ENCODE results near the gene GREB1.

DNA sequence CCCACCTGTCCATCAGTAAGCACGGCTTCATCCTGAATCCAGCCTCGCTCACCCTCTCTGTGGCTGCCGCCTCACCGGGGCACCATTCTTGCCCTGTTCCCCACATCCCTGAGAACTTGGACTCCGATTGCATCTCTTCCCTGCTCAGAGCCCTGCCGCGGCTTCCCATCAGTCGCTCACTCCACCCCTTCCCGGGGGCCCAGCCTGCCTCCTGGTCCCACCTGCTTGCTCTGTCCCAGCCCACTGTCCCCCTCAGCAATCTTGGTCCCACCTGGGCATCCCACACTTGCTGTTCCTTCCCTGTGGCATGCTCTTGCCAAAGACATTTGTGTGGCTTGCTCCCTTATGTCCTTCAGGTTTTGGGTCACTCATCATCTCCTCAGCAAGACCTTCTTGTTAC is 56.3 kb downstream of the GREB1 start:
- TF ChIP-seq, protein P1, sequence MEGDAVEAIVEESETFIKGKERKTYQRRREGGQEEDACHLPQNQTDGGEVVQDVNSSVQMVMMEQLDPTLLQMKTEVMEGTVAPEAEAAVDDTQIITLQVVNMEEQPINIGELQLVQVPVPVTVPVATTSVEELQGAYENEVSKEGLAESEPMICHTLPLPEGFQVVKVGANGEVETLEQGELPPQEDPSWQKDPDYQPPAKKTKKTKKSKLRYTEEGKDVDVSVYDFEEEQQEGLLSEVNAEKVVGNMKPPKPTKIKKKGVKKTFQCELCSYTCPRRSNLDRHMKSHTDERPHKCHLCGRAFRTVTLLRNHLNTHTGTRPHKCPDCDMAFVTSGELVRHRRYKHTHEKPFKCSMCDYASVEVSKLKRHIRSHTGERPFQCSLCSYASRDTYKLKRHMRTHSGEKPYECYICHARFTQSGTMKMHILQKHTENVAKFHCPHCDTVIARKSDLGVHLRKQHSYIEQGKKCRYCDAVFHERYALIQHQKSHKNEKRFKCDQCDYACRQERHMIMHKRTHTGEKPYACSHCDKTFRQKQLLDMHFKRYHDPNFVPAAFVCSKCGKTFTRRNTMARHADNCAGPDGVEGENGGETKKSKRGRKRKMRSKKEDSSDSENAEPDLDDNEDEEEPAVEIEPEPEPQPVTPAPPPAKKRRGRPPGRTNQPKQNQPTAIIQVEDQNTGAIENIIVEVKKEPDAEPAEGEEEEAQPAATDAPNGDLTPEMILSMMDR (conservative IDR thresholded peaks at IDR 0.05), result no peak
- no peak for TF ChIP-seq ZFX (IDR thresholded peaks at IDR 0.05)

All from C4-2B (cell line).